Left renal pelvis (tissue), 4 donors: ENCODE data around the gene SNAPC3. TPM values are rescaled to one million over a fixed set of nuclear protein-coding genes. Genes with fewer than 3 reads are reported as not detected.

Experiments
- DNase-seq, 4 donors: peaks; one replicate each; pipeline ENCODE4 v3.0.0-alpha.2; 2013; ENCODE audit warnings: low read depth in 4 of 4, low spot score in 3 of 4
- polyA plus RNA-seq, 4 donors: library from polyadenylated mRNA; unstranded; fragments of 120-200 nt; gene quantifications; one replicate each; pipeline ENCODE4 v1.2.1, GENCODE V29; 2013; ENCODE audit not compliant: insufficient read length in 4 of 4

The SNAPC3 gene
- polyA plus RNA-seq, 4 donors = 34.6 to 51.8 (median 49.2) TPM

DNA sequence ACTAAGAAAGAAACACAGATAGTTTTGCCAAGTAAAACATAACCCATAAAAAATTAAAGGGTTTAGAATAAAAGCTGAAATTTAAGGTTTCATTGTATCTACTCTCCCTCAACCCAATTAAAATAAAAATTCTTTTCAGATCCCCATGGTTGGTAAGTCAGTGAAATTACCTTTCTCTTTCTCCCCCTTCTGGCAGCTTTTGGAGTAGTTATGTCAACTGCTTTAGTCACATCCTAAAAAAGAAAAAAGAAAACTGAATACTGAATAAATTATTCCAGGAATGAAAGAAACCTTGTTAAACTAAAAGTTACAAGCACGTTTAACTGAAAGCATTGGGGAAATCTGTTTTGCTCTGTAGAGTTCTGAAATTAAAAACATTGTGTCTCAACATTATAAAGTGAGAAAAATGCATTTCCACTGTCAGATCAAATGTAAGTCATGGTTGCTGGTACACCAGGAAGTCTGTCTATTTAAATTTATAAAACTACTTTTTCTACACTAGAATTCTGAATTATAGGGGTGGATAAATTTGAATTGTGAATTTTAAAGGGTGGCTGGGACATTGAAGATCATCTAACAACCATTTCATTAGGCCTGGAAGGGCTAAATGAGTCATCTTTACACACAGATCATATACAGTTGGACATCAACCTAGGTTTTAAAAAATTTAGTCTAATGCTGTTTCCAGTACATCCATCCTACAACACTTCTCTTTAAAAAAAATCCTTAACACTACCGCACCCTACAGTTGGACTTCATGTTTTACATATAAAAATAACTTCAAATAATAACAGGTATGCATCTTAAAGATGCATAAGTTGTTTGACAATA lies 63.4 kb downstream of the SNAPC3 start:
- no peak for DNase-seq

GRCh38 chr9:15491950-15492349 lies 69.3 kb downstream of the SNAPC3 start:
- no peak for DNase-seq

- no peak for DNase-seq
Measured at GRCh38 chr9:15492485-15493150, 69.9 kb downstream of the SNAPC3 start.

GRCh38 chr9:15498246-15498995 lies 75.7 kb downstream of the SNAPC3 start:
- DNase-seq = no peak

GRCh38 chr9:15499139-15499538 lies 76.5 kb downstream of the SNAPC3 start:
- no peak for DNase-seq

- no peak for DNase-seq
Measured at GRCh38 chr9:15501179-15501578, 78.5 kb downstream of the SNAPC3 start.

DNA sequence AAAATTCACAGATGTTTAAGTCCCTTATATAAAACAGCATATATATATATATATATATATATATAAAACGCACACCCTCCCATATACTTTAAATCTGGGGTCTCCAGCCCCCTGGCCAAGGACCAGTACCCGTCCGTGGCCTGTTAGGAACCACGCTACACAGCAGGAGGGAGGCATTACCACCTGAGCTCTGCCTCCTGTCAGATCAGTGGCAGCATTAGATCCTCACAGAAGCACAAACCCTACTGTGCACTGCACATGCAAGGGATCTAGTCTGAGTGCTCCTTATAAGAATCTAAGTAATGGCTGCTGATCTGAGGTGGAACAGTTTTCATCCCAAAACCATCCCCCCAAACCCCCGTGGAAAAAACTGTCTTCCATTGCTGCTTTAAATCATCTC lies 79.1 kb downstream of the SNAPC3 start:
- no peak for DNase-seq

DNA sequence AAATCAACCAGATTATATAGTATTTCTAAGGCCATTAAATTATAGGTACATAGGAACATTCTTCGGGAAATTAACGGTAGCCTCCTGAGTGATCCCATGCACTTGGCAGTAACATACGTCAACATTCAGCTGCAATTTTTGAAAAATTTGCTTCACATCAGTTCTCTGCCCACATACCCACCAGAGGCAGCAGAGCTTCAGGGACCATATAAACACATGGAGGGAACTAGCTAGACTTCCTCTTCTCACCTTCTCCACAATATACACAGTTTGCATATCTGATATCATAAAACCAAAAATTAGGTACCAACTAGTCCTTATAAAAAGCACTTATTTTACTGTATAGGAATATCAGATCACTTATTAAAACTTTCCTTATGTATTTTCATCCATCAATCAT lies 83.2 kb downstream of the SNAPC3 start:
- no peak for DNase-seq

GRCh38 chr9:15509931-15510788 lies 87.5 kb downstream of the SNAPC3 start:
- DNase-seq = peak; percentile 21 to 48 (median 26)

- peak; percentile 69 to 87 (median 74) for DNase-seq
Measured at GRCh38 chr9:15510789-15511575, 88.3 kb downstream of the SNAPC3 start, which contains the start of gene PSIP1. PSIP1 (minus strand) TSS chr9:15510970; CDS start chr9:15510188, 782 bp downstream.

Other genes with a start within 250 kb of the SNAPC3 start
- 1 to 10 TPM; 8.2 to 9.8 (median 8.3) TPM for gene TTC39B, start 115.7 kb upstream of the SNAPC3 start, polyA plus RNA-seq
- gene PSIP1, start 88.1 kb downstream of the SNAPC3 start, polyA plus RNA-seq = 100 to 1,000 TPM; 182 to 241 (median 214) TPM
- 1 to 10 TPM; 4.5 to 6.8 (median 5.7) TPM for gene CCDC171, start 130.2 kb downstream of the SNAPC3 start, polyA plus RNA-seq